Measurements from ENCODE around the gene PCGF3.
"Not testable (repeated sequence)": the region's sequence is repeated elsewhere in the genome, so short reads cannot be mapped to it uniquely, and the experiment has no call there.

Gene PCGF3

DNA sequence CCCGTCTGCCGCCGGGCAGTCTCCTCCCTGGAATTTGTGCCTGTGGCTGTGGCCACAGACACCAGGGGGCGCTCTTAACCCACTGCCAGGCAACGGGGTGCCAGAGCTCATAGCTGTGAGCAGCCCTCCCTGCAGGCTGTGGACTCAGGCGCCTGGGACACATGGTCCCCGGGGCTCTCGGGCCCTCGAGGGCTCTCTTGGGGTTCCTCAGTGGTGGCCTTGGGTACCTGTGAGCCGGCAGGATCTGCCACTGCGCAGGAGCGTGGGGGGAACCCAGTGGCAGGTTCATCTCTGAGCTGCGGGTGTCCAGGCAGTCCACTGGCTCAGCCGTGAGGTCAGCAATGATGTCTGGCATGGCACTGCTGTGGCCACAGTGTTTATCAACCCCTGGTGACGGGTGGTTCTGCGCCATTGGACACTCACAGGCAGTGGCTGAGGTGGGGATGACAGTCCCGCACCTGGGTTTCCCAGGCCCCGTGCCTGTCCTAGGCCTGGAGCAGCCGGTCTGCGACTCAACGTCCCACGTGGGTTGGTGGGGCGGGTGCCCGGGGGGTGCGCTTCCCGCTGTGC lies 37.2 kb downstream of the PCGF3 start:
- DNase-seq = peak; percentile 82

DNA sequence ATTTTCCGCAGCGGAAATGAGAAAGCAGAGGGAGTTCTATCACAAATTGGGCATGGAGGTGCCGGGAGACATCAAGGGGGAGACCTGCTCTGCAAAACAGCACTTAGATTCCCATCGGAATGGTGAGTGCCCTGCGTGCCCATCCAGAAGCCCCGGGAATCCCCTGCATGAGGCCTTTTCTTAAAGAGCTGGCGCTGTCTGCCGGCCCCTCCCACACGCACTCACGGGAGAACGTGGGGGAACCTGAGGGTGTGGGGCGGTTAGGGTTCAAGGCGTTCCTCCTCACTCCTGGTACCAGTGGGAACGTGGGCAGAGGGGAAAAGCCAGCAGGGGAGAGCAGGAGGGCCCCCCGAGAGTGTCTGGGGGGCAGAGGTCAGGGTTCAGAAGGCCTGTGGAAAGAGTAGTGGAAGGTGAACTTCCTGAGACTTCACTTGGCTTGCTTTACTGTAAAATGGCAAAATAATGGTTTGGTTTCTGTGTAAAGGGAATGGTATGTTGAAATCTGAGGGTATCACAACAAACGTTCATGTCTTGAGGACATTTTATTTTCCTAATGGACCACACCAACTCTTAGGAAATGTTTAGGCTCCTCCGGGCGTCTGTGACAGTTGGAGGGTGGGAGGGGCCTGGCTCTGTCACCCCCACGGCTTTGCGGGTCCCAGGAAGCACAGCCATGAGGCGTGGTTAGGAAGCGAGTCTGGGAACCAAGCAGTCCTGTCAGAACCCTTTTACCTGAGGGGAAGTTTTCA lies 38.0 kb downstream of the PCGF3 start:
- DNase-seq = no peak

DNA sequence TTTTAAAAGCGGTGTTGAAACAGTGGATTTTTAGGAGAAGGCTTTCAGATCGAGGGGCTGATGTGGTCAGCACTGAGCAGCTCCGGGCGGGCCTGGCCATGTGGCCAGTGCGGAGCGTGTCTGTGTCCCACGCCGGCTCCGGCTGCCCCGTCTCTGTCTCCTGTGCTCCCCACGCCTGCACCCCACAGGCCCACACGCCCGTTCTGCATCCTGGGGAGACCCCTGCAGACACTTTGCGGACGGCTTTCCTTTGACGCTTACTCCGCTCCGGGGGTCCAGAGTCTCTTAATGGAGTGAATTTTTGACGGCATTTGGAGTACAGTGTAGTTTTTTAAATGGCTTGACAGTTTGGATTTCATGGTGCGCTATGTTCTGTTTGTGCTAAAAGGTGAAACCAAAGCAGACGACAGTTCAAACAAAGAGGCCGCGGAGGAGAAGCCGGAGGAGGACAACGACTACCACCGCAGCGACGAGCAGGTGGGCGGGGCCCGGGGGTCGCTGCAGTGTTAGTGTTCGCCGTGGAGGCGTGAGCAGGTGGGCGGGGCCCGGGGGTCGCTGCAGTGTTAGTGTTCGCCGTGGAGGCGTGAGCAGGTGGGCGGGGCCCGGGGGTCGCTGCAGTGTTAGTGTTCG lies 38.7 kb downstream of the PCGF3 start:
- DNase-seq = no peak

DNA sequence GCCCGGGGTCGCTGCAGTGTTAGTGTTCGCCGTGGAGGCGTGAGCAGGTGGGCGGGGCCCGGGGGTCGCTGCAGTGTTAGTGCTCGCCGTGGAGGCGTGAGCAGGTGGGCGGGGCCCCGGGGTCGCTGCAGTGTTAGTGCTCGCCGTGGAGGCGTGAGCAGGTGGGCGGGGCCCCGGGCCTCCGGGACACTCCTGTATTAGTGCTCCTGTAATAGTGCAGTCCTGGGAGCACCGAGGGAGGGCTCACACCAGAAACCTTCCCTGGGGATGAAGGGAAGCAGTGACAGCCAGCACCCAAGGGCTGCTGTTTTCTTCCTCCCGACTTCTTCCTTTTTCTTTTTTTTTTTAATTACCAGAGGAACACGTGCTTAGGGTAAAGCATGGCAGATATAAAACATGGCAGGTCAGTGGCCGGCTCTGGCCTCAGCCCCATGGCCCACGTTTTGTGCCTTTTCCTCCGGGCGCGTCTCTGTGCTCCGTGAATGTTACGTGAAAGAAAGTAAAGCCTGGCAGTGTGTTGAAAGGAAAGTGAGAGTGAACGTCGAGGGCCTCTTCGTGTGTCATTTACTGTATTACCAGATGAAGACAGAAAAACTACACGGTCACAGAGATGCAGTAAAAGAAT lies 42.0 kb downstream of the PCGF3 start:
- DNase-seq = no peak

DNA sequence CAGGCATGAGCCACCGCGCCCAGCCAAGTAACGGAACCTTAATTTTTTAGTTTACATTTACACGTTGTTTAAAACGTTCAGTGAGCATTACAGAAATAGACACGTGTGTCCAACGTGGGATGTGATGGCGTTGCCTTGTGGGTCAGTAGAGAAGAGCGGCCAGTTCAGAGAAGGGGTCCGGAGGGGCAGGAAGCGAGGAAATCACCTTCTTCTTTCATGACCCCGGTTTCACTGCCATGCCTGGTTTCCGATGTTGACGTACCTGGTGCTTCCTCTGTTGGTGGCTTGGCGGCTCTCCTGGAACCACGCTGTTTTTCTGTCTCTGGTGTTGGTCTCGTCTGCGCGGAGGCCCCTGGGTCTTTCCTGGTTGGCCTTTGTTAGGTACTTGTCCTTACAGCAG lies 42.8 kb downstream of the PCGF3 start:
- DNase-seq = no peak

DNA sequence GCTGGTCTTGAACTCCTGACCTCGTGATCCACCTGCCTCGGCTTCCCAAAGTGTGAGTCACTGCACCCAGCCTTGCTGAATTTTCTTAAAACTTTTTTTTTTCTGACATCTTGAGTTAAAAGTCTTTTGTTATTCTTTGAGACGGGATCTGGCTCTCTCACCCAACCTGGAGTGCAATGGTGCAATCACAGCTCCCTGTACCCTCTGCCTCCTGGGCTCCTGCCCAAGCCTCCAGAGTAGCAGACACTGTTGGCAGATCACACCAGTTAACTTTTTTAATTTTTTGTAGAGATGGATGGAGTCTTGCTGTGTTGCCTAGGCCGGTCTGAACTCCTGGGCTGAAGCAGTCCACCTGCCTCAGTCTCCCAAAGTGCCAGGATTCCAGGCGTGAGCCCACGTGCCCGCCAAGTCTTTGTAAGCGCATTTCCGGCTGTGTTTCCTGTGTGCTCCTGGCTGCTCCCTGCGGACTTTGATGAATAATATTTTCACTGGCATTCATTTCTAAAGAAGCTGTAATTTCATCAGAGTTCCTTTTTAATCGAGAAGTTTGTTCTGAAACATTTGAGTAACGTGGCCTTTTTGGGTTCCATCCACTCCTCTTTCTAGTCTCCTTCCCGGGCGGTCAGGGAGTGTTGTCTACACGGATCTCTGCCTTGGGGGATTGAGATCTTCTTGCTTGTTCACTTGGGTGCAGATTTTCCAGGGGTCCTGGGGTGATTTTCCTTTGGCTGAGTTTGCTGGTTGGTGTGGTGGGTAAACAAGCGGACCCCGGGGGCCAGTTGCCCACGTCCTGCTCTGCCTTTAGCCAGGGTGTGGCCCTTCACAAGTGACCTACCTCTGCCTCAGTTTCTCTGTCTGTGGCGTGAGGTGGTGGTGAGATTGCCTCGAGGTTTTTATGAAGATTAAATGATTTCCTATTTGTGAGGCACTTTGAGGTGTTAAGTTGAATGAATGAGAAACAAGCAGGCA lies 44.4 kb downstream of the PCGF3 start:
- no peak for DNase-seq

DNA sequence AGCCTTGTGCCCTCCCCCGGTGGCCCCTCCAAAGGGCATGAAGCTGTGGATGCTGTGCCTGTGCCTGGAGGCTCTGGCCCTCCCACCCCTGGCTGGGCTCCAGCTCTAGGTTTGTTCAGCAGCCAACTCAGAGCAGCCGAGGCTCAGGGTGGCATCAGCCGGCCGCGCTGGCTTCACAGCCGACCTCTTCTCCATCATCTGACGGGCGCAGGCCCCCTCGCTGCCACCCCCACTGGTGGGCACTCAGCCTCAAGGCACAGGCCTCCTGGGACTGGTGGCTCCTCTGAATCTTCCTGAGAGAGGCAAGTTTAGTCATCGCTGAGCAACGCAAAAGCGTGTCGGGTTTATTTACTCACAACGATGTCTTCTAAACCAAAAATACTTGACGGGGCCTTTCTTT lies 46.0 kb downstream of the PCGF3 start:
- DNase-seq = no peak

DNA sequence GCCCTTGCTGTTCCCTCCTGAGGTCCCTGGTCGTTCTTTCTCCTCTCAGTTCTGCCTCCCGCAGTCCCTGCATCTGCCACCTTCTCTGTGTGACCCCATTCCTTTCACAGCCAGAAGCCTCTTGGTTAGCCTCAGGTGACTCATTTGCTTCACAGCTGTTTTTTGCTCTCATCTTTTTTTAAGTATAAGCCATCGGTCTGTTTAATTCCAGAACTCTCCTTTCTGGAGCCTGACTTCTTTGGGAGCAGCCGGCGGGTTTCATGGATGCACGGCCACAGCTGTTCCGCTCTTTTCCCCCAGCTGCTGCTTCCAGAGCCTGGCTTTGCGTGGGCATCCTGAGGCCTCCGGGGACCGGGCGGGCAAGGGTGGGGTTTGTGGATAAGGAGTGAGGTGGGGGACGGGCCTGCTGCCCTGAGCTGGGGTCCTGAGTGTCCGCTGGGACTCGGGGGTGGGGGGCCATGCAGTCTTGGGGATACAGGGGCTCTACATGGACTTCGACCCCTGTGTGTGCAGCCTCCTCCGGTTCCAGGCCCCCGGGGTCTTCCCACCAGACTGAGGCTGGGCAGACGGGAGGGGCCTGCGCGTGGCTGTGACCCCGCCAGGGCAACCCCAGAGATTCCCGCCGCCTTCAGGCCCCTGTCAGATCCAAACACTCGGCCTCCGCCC lies 46.7 kb downstream of the PCGF3 start:
- no peak for DNase-seq

DNA sequence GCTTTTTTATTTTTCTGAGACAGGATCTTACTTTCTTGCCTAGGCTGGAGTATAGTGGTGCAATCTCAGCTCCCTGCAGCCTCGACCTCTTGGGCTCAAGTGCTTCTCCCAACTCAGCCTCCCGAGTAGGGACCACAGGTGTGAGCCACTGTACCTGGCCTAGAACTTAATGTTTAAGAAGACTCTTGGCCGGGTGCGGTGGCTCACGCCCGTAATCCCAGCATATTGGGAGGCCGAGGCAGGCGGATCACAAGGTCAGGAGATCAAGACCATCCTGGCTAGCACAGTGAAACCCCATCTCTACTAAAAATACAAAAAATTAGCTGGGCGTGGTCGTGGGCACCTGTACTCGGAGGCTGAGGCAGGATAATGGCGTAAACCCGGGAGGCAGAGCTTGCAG lies 47.6 kb downstream of the PCGF3 start:
- not testable (repeated sequence) for DNase-seq

DNA sequence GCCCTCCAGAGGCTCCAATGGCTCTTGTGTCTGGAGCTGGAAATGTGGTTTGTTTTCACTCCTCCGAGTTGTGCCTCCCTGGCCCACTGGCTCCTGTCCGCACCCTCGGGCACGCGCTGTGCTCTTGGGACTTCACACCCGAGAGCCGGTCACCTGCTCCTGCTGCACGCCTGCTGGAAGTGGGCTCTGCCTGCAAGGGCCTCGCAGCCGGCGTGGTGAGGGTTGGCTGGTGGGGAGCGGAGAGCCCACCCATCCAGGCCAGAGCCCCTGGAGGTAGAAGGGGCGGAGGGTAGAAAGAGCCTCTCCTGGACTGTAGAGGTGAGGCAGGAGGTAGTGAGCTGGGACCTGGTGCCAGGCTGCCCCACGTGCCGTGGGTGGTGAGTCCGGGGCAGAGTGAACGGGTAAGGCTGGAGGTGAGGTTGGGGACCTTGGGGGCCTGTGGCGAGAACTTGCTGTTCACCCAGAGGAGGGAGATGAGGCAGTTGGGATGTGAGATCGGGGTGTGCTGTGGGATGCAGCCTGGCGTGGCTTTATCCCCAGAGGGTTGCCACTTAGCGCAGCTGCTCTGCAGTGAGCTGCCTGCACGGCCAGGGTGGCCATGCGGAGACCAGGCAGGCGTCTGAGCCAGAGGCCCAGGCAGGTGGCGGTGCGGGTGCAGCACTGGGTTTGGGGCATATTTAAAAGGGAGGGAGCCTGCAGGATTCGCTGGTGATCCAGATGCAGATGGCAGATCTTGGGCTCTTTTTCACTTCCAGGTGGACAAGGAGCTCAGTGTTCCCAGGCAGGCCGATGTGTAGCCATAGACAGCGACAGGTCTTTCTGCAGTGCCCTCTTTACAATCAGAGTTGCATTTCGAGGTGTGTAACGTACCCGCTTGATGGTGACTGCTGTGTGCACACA lies 48.8 kb downstream of the PCGF3 start:
- no peak for DNase-seq

DNA sequence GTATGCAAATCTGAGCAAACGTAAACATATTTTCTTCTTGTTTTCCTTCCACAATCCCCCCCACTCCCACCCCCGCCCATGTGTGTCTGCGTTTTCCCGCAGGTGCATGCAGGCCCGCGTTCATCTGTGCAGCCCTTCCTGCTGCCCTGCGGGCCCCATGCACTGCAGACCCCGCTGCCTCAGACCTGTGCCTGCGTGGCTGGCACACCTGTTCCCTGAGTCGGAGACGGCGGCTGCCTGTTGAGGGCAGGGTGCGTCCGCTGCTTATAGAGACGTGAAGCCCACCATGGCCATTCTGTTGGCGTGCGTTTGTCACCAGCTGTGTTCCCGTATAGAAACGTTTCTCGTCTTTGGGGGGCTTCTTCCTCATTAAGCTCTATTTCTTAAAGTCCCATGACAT lies 51.5 kb downstream of the PCGF3 start:
- no peak for DNase-seq

DNA sequence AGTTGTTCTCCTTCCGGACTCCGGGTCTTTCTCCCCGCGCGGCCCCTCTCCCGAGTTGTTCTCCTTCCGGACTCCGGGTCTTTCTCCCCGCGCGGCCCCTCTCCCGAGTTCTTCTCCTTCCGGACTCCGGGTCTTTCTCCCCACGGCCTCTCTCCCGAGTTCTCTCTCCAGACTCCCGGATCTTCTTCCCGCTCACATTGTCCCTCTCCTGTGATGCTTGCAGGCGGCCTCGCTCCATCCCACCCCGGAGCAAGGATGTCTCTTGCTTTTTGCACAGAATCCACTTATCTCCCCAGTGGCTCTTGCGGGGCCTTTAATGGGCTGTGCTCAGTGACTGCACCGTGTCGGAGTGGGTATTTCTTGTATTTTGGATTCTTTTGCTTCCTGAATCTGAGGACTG lies 54.2 kb downstream of the PCGF3 start:
- DNase-seq = not testable (repeated sequence)

DNA sequence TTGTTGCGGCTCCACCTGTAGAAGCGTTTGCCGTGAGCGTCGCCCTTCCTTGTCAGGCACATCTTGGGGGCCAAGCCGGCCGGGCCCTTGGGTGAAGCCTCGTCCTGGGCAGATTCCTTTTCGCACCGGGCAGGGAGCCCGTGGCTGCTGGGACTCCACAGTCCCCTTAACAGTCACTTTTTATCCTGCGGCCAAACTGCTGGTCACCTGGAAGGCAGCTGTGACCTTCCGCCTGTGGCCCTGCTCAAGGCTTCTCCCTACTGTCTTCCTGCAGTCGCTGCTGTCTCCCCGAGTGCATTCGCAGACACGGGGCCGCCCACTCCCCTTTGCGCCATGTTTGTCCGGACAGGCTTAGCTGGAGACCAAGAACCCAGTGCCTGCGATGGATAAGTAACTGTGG lies 55.0 kb downstream of the PCGF3 start:
- no peak for DNase-seq

DNA sequence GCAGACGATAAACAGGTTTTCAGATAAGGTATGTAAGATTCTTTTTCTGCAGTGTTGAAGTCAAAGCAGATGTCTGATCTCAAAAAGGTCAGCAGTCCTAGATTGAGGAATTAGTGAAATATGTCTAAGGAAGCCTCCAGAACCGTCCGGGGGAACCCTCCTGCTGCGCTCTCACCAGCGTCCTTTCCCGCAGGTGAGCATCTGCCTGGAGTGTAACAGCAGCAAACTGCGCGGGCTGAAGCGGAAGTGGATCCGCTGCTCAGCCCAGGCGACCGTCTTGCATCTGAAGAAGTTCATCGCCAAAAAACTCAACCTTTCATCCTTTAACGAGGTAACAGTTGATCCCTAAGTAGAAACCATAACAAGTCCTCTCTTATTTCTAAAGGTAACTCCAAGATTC lies 55.5 kb downstream of the PCGF3 start:
- DNase-seq = no peak

DNA sequence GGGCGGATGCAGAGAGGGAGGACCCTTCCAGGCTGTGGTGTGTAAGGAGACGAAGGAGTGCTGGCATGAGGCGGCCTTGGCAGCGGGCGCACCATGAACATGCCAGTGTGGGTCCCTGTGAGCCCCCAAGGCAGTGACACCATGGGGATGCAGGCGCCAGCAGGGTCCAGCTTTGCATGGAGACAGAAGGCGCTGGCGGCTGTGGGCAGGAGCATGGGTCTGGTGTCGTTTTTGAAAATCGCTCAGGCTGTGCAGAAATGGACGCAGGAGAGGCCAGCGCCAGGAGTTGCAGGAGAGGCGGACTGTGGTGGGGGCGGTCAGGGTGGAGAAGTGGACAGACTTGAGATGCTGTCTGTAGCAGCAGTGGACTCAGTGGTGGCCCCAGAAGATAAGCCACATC lies 56.1 kb downstream of the PCGF3 start:
- DNase-seq = no peak

DNA sequence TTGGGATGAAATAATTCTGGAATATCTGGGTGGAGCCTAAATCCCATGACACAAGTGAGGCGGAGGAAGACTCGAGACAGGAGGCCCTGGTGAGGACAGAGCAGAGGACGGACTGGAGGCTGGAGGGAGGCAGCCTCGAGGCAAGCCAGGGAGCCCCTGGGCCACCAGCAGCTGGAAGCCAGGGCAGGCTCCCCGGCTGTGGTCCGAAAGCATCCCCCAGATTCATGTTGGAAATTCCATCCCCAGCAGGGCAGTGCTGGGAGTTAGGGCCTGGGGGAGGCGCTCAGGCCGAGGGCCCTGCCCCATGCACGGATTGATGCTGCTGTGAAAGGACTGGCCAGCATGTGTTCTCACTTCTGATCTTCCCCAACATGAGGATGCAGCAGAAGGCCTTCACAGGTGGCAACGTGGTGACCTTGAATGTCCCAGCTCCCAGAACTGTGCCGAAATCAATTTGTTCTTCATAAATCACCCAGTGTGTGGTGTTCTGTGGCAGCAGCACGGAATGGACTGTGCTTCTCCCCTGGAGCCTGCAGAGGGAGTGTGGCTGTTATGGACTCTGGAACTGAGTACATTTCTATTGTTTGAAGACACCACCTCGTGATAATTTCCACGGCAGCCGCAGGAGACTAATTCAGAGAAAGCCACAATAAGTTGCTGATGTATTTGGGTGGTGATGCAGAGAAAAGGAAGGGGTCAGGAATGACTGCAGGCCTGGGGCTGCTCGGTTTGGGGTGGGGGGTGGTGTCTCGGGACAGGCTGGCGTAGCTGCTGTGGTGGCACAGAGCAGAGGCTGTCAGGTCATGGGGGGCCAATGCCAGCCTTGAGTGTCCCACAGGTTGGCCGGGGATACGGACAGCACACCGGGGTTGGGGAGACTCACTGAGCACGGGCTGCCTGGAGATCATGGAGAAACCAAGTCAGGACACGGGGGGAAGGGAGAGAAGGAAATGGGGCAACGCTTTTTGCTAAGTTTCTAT lies 56.9 kb downstream of the PCGF3 start:
- DNase-seq = peak; percentile 63

DNA sequence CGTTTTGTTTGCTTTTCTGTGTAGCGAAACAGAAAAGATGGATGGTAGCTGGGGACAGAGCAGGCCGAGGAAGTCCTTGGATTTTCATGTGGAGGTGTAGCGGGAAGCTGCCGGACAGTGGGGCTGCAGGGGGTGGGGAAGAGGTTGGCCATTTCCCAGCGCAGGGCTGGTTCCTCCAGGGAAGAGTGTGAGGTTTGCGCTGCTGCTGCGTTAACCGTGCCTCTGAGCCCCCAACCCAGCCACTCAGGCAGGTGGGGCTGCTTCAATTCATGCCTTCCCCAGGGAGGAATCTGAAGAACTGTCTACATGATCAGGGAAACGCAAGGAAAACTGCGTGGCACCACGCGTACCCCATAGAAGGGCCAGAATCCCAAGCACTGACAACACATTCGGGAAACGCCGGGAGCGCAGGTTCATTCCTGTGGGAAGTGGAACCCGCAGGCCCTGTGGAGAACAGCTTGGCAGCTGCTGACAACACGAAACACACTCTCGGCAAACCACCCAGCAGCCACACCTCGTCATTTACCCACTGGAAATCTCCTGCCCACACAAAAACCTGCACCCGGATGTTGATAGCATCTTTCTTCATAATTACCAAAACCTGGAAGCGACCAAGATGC lies 57.7 kb downstream of the PCGF3 start:
- DNase-seq = no peak

DNA sequence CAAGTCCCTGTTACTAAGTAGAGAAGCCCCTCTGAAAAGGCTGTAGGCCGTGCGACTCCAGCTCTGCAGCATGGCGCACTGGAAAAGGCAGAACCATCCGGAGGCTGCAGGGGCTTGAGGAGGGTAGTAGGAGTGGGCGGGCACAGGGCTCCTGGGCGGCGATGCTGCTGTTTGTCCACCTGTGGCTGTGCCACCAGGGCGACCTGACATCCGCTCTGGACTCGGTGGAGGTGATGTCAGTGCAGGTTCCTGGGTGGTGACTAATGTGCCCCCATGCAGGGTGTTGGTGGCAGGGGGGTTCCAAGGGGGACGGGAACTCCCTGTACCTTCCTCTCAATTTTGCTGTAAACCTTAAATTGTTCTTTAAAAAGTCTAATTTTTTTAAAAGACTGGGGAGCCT lies 58.3 kb downstream of the PCGF3 start:
- DNase-seq = no peak

DNA sequence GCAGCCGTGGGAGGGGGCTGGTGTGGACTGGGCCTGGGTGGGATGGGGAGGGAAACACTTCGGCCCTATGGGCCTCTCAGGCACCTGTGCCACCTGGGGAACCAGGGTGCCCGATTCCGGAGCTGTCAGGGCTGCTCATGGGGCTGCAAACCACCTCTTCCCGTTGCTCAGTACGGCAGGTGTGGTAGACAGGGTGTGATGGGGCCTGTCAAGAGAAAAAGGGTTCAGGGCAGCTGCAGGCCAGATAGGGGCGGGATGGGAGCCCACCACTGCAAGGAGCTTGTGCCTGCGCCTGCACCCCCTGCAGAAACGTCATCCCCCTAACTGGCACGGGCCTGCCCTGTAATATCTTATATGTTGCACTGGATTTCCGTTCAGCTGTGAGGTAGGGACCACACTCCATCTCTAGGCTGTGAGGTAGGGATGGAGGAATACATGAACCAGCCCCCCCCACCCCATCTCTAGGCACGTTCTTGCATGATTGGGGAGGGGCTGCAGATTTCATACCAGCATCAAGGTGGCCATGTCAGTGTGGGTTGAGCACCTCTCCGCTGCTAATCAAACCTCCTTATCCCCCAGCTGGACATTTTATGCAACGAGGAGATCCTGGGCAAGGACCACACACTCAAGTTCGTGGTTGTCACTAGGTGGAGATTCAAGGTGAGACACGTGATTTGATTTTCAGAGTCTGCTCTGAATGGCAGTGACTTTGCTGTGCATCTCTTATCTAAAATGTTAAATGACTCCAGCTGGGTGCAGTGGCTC lies 59.0 kb downstream of the PCGF3 start:
- DNase-seq = no peak

Measured in hematopoietic multipotent progenitor cell treated with erythropoietin and hydrocortisone succinate and interleukin-3 and kit ligand, for 4 days (in vitro differentiated cells).